ENCODE results near the gene FSIP1.

FSIP1 gene

GRCh38 chr15:39645138-39645975 is 137.3 kb downstream of the FSIP1 start:
- no peaks in the 10 kb centered on the region for H3K9me3 ChIP-seq (ENCODE audit: control insufficient read depth, insufficient read depth, low read length)
- H3K27me3 ChIP-seq (ENCODE audit: control insufficient read depth, low read length), result no peaks in the 10 kb centered on the region
- no peaks in the 10 kb centered on the region for H3K36me3 ChIP-seq (ENCODE audit: control insufficient read depth, low read length)
- no peaks in the 10 kb centered on the region for H3F3A ChIP-seq (ENCODE audit: control insufficient read depth, insufficient read depth)
- no peaks in the 10 kb centered on the region for H3K79me2 ChIP-seq (ENCODE audit: control insufficient read depth, low read length)
- no peak overlapping the region for H3K4me3 ChIP-seq (ENCODE audit: low read length)
- no peaks in the 10 kb centered on the region for H3K4me1 ChIP-seq (ENCODE audit: control insufficient read depth, low read length)
- H3K4me2 ChIP-seq (ENCODE audit: low read length), result no peak overlapping the region
- TF ChIP-seq EZH2phosphoT487 (IDR thresholded peaks at IDR 0.05; ENCODE audit: borderline replicate concordance, low read length), result no peak
- TF ChIP-seq, protein P1, sequence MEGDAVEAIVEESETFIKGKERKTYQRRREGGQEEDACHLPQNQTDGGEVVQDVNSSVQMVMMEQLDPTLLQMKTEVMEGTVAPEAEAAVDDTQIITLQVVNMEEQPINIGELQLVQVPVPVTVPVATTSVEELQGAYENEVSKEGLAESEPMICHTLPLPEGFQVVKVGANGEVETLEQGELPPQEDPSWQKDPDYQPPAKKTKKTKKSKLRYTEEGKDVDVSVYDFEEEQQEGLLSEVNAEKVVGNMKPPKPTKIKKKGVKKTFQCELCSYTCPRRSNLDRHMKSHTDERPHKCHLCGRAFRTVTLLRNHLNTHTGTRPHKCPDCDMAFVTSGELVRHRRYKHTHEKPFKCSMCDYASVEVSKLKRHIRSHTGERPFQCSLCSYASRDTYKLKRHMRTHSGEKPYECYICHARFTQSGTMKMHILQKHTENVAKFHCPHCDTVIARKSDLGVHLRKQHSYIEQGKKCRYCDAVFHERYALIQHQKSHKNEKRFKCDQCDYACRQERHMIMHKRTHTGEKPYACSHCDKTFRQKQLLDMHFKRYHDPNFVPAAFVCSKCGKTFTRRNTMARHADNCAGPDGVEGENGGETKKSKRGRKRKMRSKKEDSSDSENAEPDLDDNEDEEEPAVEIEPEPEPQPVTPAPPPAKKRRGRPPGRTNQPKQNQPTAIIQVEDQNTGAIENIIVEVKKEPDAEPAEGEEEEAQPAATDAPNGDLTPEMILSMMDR (IDR thresholded peaks at IDR 0.05; ENCODE audit: low read depth, low read length, poor library complexity, severe bottlenecking), result no peak
- no peaks in the 10 kb centered on the region for H3K9me2 ChIP-seq (replicated peaks; ENCODE audit: control insufficient read depth, low read length)
- no peak overlapping the region for H3K27ac ChIP-seq (ENCODE audit: low read depth, low read length)
- H4K20me1 ChIP-seq (ENCODE audit: control insufficient read depth, insufficient read depth, low read depth, low read length), result no peaks in the 10 kb centered on the region

DNA sequence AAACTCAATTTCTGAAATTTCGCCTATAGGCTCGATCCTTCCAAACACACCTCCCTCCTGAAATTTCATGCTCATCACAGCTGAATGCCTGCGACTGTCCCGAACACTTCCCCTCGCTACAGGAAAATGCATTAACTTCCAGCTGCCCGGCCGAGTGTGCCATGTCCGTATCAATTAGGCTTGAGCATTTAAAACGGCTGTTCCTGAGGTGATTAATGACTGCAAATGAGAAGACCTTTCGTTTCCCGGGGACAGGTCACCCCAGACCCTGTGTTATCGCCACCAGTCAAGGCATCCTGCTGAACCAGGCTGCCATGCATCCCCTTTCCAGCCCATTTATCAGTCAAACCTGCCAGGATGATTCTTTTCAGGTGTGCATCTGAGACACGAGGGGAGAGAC is 138.5 kb downstream of the FSIP1 start:
- Histone ChIP-seq H3K4me2 (ENCODE audit: low read length) (no peak overlapping the region), H3F3A (ENCODE audit: control insufficient read depth, insufficient read depth) (no peaks in the 10 kb centered on the region), H3K79me2 (ENCODE audit: control insufficient read depth, low read length) (no peaks in the 10 kb centered on the region), H3K9me2 (replicated peaks; ENCODE audit: control insufficient read depth, low read length) (no peaks in the 10 kb centered on the region), H3K36me3 (ENCODE audit: control insufficient read depth, low read length) (no peaks in the 10 kb centered on the region), H3K9me3 (ENCODE audit: control insufficient read depth, insufficient read depth, low read length) (no peaks in the 10 kb centered on the region), H3K27ac (ENCODE audit: low read depth, low read length) (no peak overlapping the region), H3K4me1 (ENCODE audit: control insufficient read depth, low read length) (no peaks in the 10 kb centered on the region), H3K27me3 (ENCODE audit: control insufficient read depth, low read length) (peaks cover 4% of the 10 kb centered on the region; the same call in 1 of the 2 replicates), H3K4me3 (ENCODE audit: low read length) (no peak overlapping the region), H4K20me1 (ENCODE audit: control insufficient read depth, insufficient read depth, low read depth, low read length) (no peaks in the 10 kb centered on the region)
- no peak for TF ChIP-seq EZH2phosphoT487 (IDR thresholded peaks at IDR 0.05; ENCODE audit: borderline replicate concordance, low read length)
- TF ChIP-seq, protein P1 (IDR thresholded peaks at IDR 0.05; ENCODE audit: low read depth, low read length, poor library complexity, severe bottlenecking), result no peak

DNA sequence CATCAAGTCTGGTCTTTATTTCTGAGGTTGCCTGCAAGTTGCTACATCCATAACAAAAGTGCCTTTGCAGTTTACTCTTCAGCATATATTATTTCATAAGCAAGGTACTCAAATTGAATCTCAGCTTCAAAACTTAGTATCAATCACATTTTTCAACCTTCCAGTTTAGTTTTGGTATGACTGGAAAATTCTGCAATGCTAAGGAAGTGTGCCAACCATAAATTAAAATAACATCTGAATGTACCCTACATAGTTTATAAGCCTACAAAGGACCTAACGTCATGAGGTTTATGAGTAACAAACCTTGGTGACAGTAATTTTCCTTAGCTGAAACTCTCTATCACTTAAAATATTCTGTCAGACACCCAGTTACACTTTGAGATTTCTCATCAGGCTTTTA is 138.9 kb downstream of the FSIP1 start:
- H3K4me1 ChIP-seq (ENCODE audit: control insufficient read depth, low read length), result no peaks in the 10 kb centered on the region
- H3K27me3 ChIP-seq (ENCODE audit: control insufficient read depth, low read length), result peaks cover 4% of the 10 kb centered on the region; the same call in 1 of the 2 replicates
- H3K9me3 ChIP-seq (ENCODE audit: control insufficient read depth, insufficient read depth, low read length), result no peaks in the 10 kb centered on the region
- H3K4me2 ChIP-seq (ENCODE audit: low read length), result no peak overlapping the region
- H3K9me2 ChIP-seq (replicated peaks; ENCODE audit: control insufficient read depth, low read length), result no peaks in the 10 kb centered on the region
- H4K20me1 ChIP-seq (ENCODE audit: control insufficient read depth, insufficient read depth, low read depth, low read length), result no peaks in the 10 kb centered on the region
- TF ChIP-seq, protein P1 (IDR thresholded peaks at IDR 0.05; ENCODE audit: low read depth, low read length, poor library complexity, severe bottlenecking), result no peak
- no peak for TF ChIP-seq EZH2phosphoT487 (IDR thresholded peaks at IDR 0.05; ENCODE audit: borderline replicate concordance, low read length)
- no peaks in the 10 kb centered on the region for H3K36me3 ChIP-seq (ENCODE audit: control insufficient read depth, low read length)
- no peak overlapping the region for H3K27ac ChIP-seq (ENCODE audit: low read depth, low read length)
- H3K4me3 ChIP-seq (ENCODE audit: low read length), result no peak overlapping the region
- no peaks in the 10 kb centered on the region for H3F3A ChIP-seq (ENCODE audit: control insufficient read depth, insufficient read depth)
- no peaks in the 10 kb centered on the region for H3K79me2 ChIP-seq (ENCODE audit: control insufficient read depth, low read length)

All from DOHH2 (cell line).